CD4-positive, alpha-beta T cell treated with Interleukin-1 beta for 1 hour (primary cell): ENCODE results near the gene FEM1C.
"Not testable (repeated sequence)": the region's sequence is repeated elsewhere in the genome, so short reads cannot be mapped to it uniquely, and the experiment has no call there.

Source experiments
- DNase-seq, 2 donors: peaks; one replicate each; pipeline ENCODE4 v3.0.0-alpha.2; 2020 to 2022

The FEM1C gene

GRCh38 chr5:115516372-115516771 lies 28.2 kb downstream of the FEM1C start:
- DNase-seq, result no peak

- no peak for DNase-seq
These were observed 30.4 kb downstream of the FEM1C start for GRCh38 chr5:115514220-115514619.

- no peak for DNase-seq
These were observed 32.9 kb downstream of the FEM1C start for GRCh38 chr5:115511632-115512031.

GRCh38 chr5:115510145-115510645 lies 34.4 kb downstream of the FEM1C start:
- DNase-seq, result no peak

GRCh38 chr5:115509547-115509946 lies 35.0 kb downstream of the FEM1C start:
- no peak for DNase-seq

GRCh38 chr5:115507681-115508080 lies 36.9 kb downstream of the FEM1C start:
- DNase-seq, result no peak

- DNase-seq, result no peak
These were observed 41.2 kb downstream of the FEM1C start for GRCh38 chr5:115503420-115503819.

GRCh38 chr5:115501464-115502210 lies 42.9 kb downstream of the FEM1C start:
- no peak for DNase-seq

- no peak for DNase-seq
These were observed 44.4 kb downstream of the FEM1C start for GRCh38 chr5:115500225-115500624.

GRCh38 chr5:115496936-115497576 lies 47.5 kb downstream of the FEM1C start:
- DNase-seq, result no peak

- DNase-seq, result no peak
These were observed 49.8 kb downstream of the FEM1C start for GRCh38 chr5:115494570-115495289.

GRCh38 chr5:115490596-115490995 lies 54.0 kb downstream of the FEM1C start:
- DNase-seq, result no peak

GRCh38 chr5:115489733-115490132 lies 54.8 kb downstream of the FEM1C start:
- no peak for DNase-seq

- DNase-seq, result no peak
These were observed 56.8 kb downstream of the FEM1C start for GRCh38 chr5:115487756-115488155.

- DNase-seq, result no peak
These were observed 57.4 kb downstream of the FEM1C start for GRCh38 chr5:115487168-115487567.

GRCh38 chr5:115486728-115487127 lies 57.8 kb downstream of the FEM1C start:
- no peak for DNase-seq

- no peak for DNase-seq
These were observed 60.2 kb downstream of the FEM1C start for GRCh38 chr5:115484368-115484767.

GRCh38 chr5:115480900-115481299 lies 63.7 kb downstream of the FEM1C start:
- DNase-seq, result no peak

- DNase-seq, result no peak
These were observed 64.3 kb downstream of the FEM1C start for GRCh38 chr5:115480271-115480670.

- DNase-seq, result not testable (repeated sequence)
These were observed 65.3 kb downstream of the FEM1C start for GRCh38 chr5:115479166-115479873.

- DNase-seq, result no peak
These were observed 66.3 kb downstream of the FEM1C start for GRCh38 chr5:115478281-115478680.

GRCh38 chr5:115477581-115477980 lies 67.0 kb downstream of the FEM1C start:
- no peak for DNase-seq

GRCh38 chr5:115475788-115476187 lies 68.8 kb downstream of the FEM1C start:
- no peak for DNase-seq
